ENCODE measurements around the gene UBXN6. TPM values are rescaled to one million over a fixed set of nuclear protein-coding genes. Genes with fewer than 3 reads are reported as not detected.
A peak's percentile ranks its signal among the peaks of the same experiment; 100 is the strongest.

The UBXN6 gene
- total and polyA plus RNA-seq, 2 experiments from 2014 or later = 19.1 to 21.6 TPM

DNA sequence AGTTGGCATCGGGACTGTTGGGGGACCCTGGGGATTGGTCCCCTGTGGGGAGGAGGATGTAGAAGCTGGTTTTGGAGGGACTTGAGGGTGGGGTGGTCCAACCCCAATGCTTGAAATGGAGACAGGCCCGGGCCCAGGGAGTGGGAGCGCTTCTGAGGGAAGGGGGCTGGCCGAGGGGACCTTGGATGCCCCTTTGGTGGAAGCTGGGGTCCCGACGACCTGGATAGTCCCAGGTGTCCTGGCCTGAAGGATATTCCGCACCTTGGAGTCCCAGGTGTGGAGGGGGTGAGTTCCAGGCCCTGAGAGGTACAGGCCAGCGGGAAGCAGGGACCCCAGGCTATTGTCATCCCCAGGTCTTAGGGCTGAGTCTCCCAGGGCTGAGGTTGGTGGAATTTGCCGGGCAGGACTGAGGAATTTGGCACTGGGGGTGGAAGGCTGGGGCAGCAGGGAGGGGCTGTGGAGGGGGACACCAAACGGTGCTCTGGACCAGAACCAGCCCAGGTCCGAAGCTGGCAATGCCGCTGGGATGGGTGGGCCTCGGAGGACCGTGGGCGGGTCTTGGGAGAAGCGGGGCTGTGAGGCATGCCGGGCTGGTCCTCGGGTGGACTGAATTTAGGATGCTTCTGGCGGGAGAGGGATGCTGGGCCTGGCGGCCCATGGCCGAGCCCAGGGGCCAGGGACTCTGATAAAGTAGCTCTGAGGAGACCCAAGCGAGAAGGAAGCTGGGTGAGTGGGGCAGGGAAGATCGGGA lies 16.3 kb upstream of the UBXN6 start (continued):
- TF ChIP-seq, protein P1, sequence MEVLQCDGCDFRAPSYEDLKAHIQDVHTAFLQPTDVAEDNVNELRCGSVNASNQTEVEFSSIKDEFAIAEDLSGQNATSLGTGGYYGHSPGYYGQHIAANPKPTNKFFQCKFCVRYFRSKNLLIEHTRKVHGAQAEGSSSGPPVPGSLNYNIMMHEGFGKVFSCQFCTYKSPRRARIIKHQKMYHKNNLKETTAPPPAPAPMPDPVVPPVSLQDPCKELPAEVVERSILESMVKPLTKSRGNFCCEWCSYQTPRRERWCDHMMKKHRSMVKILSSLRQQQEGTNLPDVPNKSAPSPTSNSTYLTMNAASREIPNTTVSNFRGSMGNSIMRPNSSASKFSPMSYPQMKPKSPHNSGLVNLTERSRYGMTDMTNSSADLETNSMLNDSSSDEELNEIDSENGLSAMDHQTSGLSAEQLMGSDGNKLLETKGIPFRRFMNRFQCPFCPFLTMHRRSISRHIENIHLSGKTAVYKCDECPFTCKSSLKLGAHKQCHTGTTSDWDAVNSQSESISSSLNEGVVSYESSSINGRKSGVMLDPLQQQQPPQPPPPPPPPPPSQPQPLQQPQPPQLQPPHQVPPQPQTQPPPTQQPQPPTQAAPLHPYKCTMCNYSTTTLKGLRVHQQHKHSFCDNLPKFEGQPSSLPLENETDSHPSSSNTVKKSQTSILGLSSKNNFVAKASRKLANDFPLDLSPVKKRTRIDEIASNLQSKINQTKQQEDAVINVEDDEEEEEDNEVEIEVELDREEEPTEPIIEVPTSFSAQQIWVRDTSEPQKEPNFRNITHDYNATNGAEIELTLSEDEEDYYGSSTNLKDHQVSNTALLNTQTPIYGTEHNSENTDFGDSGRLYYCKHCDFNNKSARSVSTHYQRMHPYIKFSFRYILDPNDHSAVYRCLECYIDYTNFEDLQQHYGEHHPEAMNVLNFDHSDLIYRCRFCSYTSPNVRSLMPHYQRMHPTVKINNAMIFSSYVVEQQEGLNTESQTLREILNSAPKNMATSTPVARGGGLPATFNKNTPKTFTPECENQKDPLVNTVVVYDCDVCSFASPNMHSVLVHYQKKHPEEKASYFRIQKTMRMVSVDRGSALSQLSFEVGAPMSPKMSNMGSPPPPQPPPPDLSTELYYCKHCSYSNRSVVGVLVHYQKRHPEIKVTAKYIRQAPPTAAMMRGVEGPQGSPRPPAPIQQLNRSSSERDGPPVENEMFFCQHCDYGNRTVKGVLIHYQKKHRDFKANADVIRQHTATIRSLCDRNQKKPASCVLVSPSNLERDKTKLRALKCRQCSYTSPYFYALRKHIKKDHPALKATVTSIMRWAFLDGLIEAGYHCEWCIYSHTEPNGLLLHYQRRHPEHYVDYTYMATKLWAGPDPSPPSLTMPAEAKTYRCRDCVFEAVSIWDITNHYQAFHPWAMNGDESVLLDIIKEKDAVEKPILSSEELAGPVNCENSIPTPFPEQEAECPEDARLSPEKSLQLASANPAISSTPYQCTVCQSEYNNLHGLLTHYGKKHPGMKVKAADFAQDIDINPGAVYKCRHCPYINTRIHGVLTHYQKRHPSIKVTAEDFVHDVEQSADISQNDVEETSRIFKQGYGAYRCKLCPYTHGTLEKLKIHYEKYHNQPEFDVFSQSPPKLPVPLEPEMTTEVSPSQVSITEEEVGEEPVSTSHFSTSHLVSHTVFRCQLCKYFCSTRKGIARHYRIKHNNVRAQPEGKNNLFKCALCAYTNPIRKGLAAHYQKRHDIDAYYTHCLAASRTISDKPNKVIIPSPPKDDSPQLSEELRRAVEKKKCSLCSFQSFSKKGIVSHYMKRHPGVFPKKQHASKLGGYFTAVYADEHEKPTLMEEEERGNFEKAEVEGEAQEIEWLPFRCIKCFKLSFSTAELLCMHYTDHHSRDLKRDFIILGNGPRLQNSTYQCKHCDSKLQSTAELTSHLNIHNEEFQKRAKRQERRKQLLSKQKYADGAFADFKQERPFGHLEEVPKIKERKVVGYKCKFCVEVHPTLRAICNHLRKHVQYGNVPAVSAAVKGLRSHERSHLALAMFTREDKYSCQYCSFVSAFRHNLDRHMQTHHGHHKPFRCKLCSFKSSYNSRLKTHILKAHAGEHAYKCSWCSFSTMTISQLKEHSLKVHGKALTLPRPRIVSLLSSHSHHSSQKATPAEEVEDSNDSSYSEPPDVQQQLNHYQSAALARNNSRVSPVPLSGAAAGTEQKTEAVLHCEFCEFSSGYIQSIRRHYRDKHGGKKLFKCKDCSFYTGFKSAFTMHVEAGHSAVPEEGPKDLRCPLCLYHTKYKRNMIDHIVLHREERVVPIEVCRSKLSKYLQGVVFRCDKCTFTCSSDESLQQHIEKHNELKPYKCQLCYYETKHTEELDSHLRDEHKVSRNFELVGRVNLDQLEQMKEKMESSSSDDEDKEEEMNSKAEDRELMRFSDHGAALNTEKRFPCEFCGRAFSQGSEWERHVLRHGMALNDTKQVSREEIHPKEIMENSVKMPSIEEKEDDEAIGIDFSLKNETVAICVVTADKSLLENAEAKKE (CRISPR knock-in tag; IDR thresholded peaks at IDR 0.05) = no peak
- TF ChIP-seq EZH2phosphoT487 (IDR thresholded peaks at IDR 0.05; ENCODE audit: unreplicated experiment) = no peak
- TF ChIP-seq, protein P2, sequence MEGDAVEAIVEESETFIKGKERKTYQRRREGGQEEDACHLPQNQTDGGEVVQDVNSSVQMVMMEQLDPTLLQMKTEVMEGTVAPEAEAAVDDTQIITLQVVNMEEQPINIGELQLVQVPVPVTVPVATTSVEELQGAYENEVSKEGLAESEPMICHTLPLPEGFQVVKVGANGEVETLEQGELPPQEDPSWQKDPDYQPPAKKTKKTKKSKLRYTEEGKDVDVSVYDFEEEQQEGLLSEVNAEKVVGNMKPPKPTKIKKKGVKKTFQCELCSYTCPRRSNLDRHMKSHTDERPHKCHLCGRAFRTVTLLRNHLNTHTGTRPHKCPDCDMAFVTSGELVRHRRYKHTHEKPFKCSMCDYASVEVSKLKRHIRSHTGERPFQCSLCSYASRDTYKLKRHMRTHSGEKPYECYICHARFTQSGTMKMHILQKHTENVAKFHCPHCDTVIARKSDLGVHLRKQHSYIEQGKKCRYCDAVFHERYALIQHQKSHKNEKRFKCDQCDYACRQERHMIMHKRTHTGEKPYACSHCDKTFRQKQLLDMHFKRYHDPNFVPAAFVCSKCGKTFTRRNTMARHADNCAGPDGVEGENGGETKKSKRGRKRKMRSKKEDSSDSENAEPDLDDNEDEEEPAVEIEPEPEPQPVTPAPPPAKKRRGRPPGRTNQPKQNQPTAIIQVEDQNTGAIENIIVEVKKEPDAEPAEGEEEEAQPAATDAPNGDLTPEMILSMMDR (conservative IDR thresholded peaks at IDR 0.05; ENCODE audit: low read depth in 2 of 2) = no peak

DNA sequence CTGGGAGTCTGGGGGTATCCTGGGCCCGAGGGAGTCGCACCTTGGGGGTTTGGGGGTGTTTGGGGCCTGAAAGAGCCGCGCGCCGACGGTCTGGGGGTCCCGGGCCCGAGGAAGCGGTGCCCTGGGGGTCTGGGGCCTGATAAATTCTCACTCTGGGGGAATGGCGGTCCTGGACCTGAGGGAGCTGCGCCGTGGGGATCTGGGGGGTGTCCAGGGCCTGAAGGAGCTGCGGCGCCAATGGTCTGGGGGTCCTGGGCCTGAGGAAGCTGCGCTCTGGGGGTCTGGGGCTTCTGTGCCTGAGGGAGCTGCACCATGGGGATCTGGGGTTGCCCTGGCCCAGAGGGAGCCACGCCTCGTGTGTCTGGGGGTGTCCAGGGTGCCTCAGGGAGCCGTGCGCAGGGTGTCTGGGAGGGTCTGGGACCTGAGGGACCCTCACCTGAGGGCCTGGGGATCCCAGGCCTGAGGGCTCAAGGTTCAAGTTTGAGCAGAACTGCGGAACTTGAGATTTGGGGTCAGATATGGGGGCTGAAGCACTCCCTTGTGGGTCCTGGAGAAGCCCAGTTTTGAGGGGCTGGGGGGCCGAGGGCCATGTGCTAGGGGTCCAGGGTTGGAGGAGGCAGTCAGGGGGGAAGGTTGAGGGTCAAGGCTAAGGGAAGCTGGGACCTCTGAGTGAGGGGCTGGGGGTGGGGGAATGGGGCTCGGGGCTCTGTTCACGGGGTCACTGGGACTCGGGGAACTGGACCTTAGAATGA lies 15.6 kb upstream of the UBXN6 start:
- Histone ChIP-seq H3K4me2 (peak overlapping the region; percentile 85), H3K36me3 (ENCODE audit: insufficient read depth) (0 out of 2 replicates have a peak, but pooled peaks cover 21% of the 10 kb centered on the region), H3K9me2 (ENCODE audit: insufficient read depth) (no peaks in the 10 kb centered on the region), H4K20me1 (replicated peaks; ENCODE audit: insufficient read depth) (peaks cover 8% of the 10 kb centered on the region), H3K79me2 (replicated peaks; ENCODE audit: insufficient read depth) (peaks cover 33% of the 10 kb centered on the region), H3K4me1 (ENCODE audit: insufficient read depth) (peaks cover 9% of the 10 kb centered on the region; the same call in 1 of the 2 replicates), H3K27ac (ENCODE audit: low read depth) (no peak overlapping the region; the same call in 1 of the 2 replicates), H2AFZ (no peak overlapping the region), H3K4me3 (peak overlapping the region; percentile 85), H3K27me3 (ENCODE audit: insufficient read depth) (no peaks in the 10 kb centered on the region), H3F3A (replicated peaks; ENCODE audit: low read depth) (peaks cover 18% of the 10 kb centered on the region; the same call in 1 of the 2 replicates)
- Mint-ChIP-seq H3K9me3 (no peaks in the 10 kb centered on the region), H3K4me1 (peaks cover 13% of the 10 kb centered on the region), H3K36me3 (ENCODE audit: low read depth) (peaks cover 20% of the 10 kb centered on the region), H3K4me3 (peak overlapping the region; percentile 85), H3K27me3 (ENCODE audit: insufficient read depth, low read depth, poor library complexity) (peaks cover 11% of the 10 kb centered on the region), H3K27ac (peak overlapping the region; percentile 83)
- DNase-seq (ENCODE audit: low spot score) (no peak), ATAC-seq (no peak)
- TF ChIP-seq, protein P3, sequence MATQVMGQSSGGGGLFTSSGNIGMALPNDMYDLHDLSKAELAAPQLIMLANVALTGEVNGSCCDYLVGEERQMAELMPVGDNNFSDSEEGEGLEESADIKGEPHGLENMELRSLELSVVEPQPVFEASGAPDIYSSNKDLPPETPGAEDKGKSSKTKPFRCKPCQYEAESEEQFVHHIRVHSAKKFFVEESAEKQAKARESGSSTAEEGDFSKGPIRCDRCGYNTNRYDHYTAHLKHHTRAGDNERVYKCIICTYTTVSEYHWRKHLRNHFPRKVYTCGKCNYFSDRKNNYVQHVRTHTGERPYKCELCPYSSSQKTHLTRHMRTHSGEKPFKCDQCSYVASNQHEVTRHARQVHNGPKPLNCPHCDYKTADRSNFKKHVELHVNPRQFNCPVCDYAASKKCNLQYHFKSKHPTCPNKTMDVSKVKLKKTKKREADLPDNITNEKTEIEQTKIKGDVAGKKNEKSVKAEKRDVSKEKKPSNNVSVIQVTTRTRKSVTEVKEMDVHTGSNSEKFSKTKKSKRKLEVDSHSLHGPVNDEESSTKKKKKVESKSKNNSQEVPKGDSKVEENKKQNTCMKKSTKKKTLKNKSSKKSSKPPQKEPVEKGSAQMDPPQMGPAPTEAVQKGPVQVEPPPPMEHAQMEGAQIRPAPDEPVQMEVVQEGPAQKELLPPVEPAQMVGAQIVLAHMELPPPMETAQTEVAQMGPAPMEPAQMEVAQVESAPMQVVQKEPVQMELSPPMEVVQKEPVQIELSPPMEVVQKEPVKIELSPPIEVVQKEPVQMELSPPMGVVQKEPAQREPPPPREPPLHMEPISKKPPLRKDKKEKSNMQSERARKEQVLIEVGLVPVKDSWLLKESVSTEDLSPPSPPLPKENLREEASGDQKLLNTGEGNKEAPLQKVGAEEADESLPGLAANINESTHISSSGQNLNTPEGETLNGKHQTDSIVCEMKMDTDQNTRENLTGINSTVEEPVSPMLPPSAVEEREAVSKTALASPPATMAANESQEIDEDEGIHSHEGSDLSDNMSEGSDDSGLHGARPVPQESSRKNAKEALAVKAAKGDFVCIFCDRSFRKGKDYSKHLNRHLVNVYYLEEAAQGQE (IDR thresholded peaks at IDR 0.05; ENCODE audit: unreplicated experiment) = no peak
- TF ChIP-seq CREB1 (CRISPR knock-in tag; IDR thresholded peaks at IDR 0.05; ENCODE audit: low read depth) = no peak
- TF ChIP-seq EZH2 (IDR thresholded peaks at IDR 0.05; ENCODE audit: low read depth, unreplicated experiment) = no peak
- TF ChIP-seq, protein P4, sequence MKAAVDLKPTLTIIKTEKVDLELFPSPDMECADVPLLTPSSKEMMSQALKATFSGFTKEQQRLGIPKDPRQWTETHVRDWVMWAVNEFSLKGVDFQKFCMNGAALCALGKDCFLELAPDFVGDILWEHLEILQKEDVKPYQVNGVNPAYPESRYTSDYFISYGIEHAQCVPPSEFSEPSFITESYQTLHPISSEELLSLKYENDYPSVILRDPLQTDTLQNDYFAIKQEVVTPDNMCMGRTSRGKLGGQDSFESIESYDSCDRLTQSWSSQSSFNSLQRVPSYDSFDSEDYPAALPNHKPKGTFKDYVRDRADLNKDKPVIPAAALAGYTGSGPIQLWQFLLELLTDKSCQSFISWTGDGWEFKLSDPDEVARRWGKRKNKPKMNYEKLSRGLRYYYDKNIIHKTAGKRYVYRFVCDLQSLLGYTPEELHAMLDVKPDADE (IDR thresholded peaks at IDR 0.05) = no peak
